Kidney tubule cell (primary cell): ENCODE data around the gene CITED2.
"Not testable (repeated sequence)": the region's sequence is repeated elsewhere in the genome, so short reads cannot be mapped to it uniquely, and the experiment has no call there.

Experiments
- DNase-seq: peaks from one replicate; pipeline ENCODE4 v3.0.0-alpha.2; 2018; ENCODE audit warnings: low spot score

The CITED2 gene, protein sequence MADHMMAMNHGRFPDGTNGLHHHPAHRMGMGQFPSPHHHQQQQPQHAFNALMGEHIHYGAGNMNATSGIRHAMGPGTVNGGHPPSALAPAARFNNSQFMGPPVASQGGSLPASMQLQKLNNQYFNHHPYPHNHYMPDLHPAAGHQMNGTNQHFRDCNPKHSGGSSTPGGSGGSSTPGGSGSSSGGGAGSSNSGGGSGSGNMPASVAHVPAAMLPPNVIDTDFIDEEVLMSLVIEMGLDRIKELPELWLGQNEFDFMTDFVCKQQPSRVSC

DNA sequence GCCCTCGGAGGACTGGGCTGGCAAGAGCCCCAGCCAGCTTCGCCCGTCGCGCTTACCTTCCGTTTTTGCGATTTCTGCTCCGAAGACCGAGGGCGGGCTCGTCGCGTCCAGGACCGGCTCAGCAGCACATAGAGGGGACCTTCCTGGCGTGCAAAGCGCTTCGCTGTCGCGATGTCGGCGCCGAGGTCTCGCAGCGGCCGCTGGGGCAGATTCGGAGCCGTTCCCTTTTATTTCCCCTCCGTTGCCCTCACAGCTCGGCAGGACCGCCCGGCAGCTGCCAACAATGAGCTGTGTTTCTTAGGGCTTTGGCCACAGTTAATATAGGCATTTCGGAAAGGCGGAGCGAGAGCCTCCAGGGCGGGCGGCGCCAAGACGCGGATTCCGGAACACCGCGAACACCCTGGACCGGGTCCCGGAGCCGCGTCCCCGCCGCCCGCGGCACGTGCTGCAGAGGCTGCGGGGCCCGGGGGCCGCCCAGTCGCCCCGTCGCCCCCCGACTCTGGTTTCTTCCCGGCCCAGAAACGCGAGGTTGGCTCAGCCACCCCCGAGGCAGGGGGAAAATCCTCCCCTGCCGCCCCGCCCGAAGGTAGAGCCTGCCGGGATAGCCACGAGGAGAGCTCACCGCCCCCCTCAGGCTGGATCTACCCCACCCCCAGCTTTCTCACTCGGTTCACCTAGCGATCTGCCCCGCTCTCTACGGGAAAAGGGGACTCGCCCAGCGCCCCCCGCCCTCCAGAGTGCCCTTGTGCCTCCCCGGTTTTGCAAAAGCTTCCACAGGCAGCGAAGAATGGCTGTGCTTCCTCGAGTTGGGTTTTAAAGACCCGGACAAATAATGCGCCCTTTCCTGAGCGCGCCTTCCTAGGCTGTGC, at the start of gene CITED2:
Gene CITED2 (minus strand): TSS at position 292 of the 869 bp plus-strand sequence. CDS start 704 bp downstream, outside the sequence.
- peak; percentile 97 for DNase-seq

DNA sequence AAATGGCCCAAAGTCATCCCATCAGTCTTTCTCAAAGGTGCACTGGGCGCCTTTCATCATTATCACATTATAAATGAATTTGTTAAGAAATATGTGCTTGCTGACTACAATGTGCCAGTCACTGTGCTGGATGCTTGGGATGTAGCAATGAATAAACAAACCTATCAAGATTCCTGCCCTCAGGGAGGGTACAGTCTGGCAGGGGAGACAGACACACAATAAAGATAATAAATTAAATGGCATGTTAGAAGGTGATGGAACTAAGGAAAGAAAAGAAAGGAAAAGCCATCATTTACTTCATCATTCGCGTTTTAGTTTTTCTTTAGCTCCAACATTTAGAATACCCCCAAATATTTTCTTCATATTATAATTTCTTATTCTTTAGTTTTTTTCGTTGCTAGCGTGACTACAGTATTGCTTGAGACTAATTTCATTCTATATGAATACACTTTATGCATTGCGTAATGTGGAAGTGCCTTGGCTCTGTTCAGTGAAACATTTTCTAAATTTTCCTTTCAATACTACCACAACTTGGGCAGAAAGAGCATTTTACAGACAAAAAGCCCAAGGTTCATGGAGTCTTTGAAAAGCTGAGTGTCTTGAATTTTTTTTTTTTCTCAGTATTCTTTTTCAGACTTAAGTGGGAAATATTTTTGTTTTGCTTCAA, 48.7 kb upstream of the CITED2 start:
- no peak for DNase-seq

DNA sequence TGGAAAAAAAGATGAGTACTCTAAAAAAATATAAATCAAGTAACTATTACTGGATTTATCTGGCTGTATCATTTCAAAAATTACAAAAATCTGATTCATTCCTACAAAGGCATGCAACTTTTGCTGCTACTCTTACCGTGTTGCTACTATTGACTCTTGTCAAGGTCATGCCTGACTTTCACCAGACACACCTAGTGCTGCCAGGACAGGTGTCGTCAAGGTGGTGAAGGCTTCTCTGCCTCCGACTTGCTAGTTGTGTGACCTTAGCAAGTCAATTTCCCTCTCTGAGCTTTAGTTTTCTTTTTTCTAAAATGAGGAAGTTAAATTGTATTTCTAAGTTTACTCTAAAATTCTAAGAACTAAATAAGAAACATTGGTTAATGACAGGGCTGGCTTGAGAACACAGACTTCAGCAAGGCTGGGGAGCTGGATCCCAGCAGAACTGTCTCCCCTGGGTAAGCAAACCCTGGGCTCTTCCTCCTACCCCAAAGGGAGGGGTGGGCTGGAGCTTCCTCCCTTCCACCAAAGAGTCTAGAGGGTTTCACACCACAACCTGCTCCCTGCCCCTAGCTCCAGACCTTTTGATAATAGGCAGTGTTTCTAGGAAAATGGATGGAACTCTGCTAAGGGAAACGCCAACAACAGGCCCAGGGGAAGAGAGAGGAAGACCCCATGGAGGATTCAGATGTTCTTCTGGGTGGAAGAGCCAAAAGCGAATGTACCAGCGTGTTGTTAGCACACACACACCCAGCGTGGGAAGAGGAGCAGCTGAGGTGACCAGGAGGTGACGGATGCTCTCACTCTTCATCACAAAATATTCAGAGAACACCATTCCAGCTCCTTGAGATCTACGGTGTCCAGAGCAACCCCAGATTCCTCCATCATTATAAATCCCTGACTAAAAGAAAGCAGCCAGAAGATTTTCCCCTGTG, 47.9 kb upstream of the CITED2 start:
- no peak for DNase-seq

DNA sequence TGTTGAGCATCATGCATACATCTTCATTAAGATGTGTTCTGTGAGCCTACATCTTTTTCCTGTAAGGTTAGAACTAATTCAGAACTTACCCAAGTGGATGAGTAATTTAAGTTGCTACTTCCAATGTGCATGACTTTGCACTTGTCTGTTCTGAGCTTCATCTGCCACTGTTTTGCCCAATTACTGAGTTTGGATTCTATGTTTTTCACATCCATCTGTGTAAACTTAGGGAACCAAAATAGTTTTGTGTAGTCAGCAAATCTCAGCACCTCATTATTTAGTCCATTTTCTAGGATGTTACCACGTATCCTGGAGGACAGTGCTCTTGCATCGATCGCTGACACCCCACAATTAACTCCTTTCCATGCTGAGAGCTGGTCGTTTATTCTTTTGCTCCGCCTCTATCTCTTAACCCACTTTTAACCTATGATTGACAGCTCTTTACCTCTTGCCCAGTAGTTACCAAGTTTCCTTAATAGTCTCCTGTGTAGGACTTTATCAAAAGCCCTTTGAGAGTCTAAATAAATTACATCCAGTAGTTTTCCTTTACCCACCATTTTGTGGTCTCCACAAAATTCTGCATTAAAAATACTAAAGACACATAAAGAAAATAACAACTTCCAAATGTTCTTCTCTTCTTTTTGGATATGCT, 44.2 kb upstream of the CITED2 start:
- no peak for DNase-seq

DNA sequence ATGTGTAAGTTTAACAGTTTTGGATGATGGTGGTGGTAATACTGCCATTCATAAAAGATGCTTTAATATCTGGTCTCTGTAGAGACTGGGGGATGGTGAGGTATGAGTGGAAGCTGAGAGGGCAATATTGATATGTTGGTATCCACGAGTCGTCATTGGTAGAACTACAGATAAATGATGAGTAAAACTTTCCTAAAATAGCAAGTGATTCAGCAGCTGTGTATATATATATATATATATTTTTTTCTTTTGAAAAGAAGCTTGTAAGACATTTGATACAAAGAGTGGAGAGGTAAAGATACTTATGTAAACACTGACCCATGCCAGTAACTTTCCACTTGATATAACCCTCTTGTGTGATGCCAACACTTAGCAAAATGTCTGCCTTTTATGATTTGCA, 41.7 kb upstream of the CITED2 start:
- no peak for DNase-seq

DNA sequence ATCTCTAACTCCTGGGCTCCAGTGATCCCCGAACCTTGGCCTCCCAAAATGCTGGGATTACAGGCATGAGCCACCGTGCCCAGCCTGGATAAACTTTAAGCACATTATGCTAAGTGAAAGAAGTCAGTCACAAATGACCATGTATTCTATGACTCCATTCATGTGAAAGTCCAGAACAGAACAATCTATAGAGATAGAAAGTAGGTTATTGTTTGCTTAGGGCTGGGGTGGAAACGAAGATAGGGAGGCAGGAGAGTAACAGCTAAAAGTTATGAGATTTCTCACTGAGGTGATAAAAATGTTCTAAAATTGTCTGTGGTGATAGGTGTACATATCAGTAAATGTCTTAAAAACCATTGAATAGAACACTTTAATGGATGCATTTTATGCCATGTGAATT, 40.9 kb upstream of the CITED2 start:
- no peak for DNase-seq

DNA sequence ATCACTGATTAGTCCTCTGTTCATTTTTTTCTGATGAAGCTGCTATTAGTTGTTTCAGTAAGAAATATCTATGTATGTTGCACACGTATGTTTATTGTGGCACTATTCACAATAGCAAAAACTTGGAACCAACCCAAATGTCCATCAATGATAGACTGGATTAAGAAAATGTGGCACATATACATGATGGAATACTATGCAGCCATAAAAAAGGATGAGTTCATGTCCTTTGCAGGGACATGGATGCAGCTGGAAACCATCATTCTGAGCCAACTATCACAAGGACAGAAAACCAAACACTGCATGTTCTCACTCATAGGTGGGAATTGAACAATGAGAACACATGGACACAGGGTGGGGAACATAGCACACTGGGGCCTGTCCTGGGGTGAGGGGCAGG, 37.7 kb upstream of the CITED2 start:
- not testable (repeated sequence) for DNase-seq

DNA sequence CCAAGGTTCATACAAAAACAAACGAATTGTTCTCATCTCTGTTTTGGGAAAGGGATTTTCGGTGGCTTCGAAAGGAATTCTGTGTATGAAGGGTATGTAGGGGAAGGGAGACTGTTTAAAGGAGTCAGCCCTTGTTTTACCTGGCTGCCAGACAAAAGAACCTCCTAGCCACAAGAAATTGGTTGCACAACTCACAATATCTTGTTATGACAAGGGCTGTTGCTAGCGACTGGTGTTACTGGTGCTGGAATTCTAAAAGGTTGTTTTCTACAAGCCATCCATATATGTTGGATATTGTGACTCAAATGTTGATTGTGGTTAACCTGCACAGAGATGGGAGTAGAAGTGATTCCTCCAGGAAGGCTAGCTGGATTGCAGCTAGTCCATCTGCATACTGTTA, 34.6 kb upstream of the CITED2 start:
- DNase-seq, result peak; percentile 73

DNA sequence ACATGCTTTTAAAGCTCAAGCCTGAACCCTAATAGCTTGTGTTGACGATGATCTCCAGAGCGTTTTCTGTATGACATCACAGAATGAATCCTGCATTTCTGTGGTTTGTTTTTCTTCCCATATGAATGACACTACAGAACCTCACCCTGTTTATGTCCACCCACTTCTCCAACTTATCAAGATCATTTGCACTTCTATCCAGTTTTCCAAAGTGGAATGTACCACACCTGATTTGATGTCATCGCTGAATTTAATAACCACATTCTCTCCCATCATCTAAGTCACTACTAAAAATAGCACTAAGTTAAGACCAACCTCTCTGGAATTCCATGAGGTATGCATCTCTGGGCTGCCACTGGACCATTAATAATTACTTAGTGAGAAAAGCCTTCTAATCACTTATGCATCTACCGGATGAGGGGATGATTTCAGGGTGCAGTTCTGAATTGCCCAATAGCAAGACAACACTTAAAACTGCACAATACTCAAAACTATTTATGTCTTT, 33.3 kb upstream of the CITED2 start:
- peak; percentile 100 for DNase-seq

DNA sequence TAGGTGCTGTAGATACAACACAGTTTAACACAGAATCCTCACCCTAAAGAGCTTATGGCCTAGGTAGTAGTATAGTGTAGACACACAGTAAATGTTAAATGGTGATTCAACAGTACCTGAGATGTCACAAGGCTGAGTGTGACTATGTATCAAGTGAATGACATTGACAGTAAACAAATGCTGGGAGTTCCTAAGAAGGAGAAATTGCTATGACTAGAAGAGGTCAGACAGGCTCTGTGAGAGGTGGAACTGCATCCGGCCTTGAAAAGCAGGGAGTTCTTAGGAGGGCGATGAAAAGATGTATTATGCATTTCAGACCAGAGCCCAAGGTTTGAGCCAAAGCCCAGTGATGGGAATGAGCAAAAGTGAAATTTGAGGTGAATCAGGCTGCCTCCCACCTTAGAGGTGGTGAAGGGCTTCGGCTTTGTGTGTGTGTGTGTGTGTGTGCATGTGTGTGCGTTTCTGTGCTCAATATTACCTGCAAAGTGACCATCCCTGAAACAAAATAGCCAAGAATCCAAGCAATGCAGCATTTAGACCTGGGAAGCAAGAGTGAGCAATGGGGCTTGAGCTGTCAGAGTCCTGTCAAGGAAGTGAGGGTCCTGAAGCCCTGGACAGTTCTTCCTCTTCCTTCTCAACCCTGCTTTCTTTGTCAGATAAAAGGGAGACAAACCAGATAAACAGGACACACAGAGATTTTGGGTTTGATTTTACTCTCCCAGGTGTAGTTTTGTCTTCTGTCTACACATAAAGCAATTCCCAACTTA, 32.3 kb upstream of the CITED2 start:
- peak; percentile 70 for DNase-seq

DNA sequence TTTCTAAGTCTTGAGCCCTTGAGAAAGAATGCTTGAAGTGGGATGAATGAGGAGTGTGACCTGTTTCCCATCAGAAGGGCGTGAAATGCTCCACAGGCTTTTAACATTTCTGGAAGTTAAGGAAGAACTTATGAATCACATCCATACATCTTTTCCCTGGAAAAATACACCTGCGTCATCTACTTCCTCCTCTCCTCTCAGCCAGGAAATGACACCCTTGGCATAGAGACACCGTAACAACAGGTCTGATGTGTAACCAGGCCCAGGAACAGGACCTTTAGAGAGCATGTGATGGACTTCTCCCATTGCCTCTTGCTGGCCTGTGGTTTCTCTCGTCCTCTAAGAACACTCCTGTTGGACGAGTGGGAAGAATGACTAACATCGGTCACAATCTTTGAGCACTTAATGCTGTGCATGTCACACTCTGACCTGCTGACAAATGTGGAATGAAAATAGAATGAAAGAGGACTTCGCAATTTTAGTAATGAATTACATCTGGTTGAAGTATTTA, 28.5 kb upstream of the CITED2 start:
- peak; percentile 98 for DNase-seq

DNA sequence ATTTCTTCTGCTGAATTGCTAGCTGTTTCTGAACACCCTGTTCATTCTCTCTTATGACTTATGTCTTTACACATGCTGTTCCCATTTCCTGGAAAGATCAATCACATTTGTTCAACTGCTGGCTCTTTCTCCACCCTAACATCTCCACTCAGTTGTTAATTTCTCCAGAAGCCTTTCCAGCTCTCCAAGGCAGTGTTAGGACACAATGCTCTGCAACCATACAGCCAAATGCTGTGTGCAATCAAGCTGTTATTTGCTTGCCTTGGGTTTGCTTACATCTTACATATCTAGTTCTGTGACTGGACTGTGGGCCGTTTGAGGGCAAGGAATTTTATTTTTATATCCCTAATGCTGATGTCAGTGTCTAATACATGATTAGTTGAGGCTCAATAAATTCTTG, 24.2 kb upstream of the CITED2 start:
- DNase-seq, result no peak

DNA sequence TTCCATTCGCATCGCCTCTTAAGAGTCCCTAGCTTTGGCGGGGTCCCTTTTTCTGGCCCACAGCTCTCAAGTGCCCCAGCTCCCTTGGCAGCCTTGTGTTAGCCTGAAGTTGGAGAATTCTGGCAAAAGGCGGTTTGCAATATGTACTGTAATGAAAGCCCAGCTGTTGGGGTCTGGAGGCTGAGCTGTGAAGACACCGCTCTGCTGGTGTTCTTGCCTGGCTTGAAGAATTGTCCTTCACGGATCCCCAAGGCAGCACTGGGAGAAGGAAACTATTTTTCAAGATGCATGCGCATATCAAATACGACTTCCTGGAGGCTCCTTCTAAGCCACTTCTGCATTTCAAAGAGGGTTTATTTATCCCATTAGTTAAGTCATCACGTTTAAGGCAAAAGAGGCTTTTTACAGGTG, 21.4 kb upstream of the CITED2 start:
- no peak for DNase-seq

DNA sequence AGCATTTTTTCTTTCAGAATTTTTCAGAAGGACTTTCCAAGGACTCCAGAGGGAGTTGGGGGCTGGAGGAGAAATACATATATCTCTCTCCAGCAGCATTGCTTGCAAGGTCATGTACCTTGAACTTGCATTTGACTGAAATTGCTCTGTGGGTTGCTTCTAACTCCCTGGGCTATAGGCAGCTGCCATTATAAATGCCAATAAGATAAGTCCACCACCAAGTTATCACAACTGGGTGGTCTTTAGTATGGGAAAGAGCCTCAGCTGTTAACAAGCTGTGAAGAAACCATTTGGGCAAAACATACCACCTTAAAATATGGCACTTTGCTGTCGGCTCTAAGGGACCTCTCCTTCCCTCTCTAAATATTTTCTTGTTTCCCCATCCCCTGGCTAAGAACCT, 20.9 kb upstream of the CITED2 start:
- no peak for DNase-seq

DNA sequence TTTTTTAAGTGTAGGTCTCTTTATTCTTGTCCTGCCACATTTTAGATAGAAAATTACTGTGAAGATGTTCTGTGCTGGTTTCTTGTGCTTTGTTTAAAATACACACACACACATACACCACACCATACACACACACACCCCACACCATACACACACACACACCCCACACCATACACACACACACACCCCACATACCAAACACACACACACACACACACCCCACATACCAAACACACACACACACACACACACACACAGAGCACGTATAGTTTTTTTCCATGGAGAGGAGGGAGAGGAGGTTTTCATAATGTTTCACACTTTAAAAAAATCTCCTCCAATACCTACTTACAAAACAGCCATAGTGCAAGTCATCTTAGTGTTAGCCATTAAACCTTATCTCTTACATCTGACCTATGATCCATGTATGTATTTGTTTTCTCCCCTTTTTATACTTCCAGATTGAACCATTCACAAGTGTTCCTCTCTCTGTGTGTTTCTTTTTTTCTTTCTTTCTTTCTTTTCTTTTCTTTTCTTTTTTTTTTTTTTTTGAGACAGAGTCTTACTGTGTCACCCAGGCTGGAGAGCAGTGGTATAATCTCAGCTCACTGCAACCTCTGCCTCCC, 19.7 kb upstream of the CITED2 start:
- no peak for DNase-seq

DNA sequence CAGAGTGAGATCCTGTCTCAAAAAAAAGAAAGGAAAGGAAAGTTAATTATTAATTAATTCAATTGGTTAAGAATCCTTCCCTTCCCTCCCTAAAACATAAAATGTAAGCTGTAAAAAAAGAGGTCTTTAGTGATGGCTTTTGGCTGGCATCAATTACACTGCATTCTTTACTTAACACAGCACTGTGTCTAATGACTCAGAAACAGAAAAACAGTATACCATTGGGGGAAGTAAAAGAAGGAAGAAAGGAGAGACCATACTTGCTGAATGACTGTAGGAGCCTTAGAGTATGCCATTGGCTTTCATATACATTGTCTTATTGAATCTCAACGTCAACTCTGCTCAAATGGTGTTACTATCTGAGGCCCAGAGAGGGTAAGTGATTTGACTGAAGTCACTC, 18.3 kb upstream of the CITED2 start:
- peak; percentile 75 for DNase-seq

DNA sequence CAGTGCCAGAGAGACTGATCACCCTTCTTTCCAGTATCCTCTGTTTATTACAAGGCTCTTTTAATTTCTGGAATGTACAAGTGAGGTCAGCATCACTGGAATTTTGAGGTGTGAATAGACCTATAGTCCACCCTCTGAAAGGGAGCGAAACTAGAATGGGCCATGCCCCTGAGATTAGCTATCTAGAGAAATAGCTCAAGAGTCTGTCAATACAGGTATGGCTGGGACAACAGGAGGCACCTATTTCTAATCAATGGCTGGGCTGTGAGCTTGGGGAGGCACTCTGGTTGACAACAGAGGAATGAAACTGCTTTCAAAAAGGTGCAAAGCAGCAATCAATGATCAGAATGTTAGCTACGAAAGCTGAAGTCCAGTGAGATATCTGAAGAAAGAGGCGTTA, 17.3 kb upstream of the CITED2 start:
- peak; percentile 47 for DNase-seq

DNA sequence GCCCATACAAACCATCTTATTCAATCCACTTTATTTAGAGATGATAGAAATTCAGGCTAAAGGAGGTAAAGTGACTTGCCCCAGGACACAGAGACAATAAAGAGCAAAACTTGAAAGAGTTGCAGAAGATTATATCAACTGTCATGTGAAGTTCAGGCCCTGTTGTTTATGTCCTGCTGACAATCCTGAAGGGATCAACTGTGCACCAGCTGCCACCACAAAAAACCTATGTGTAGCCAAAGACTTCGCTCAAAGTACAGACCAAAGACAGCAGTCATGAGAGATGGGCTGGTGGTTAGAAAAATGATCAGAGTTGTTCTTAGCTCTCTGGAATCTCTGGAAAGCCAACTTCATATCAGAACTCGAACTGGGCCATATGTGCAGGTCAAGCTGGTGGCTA, 16.0 kb upstream of the CITED2 start:
- DNase-seq, result no peak

DNA sequence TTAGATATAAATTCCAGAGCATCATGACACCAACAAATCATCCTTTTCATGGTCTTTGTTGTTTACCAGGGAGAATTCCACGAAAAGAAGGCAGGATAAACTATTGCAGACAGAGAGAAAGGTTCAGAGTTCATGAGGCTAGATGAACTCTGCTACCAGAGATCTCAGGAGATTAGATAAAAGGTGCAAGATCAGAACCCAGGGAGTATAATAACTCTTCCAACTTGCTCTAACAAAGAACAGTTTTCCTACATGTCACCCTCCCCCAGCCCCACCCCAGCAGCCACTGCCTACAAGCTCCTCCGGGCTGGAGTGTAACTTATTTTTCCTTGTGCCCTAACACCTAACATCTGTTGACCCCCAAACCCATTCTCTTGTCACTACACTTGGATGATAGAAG, 13.9 kb upstream of the CITED2 start:
- DNase-seq, result no peak

DNA sequence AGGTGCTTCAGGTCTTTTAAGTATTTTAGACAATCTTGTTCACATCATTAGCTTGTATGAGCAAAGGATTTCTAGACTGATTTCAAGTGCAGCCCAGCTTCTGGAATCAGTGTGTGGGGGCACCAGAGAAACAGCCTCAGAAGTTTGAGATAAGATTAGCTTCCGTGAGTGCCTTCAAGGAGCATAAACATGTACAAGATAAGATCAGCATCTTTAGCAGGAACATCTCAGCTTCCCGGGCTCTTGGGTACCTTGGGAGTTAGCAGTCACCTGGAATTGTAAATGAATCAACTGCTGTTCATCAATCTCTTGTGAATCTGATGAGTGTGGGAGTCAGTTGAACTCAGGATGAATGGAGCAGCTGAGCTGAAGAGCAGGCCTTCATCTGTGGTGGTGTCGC, 12.0 kb upstream of the CITED2 start:
- DNase-seq, result no peak
